Inferior parietal cortex (tissue), 1 donor: Measurements from ENCODE around the gene MYBPC2.

Experiments
- DNase-seq: peaks from one replicate; pipeline ENCODE4 v3.0.0-alpha.2; 2016; ENCODE audit errors: extremely low spot score

The MYBPC2 gene

GRCh38 chr19:50515168-50515561 lies 82.5 kb downstream of the MYBPC2 start:
- no peak for DNase-seq
